OCI-M1 (cell line): Measurements from ENCODE around the gene SPNS1.
"Not testable (repeated sequence)": the region's sequence is repeated elsewhere in the genome, so short reads cannot be mapped to it uniquely, and the experiment has no call there.

Experiments
- DNase-seq: peaks from one replicate; lab custom pipeline; 2025; lab: John Stamatoyannopoulos, UW

SPNS1 gene

DNA sequence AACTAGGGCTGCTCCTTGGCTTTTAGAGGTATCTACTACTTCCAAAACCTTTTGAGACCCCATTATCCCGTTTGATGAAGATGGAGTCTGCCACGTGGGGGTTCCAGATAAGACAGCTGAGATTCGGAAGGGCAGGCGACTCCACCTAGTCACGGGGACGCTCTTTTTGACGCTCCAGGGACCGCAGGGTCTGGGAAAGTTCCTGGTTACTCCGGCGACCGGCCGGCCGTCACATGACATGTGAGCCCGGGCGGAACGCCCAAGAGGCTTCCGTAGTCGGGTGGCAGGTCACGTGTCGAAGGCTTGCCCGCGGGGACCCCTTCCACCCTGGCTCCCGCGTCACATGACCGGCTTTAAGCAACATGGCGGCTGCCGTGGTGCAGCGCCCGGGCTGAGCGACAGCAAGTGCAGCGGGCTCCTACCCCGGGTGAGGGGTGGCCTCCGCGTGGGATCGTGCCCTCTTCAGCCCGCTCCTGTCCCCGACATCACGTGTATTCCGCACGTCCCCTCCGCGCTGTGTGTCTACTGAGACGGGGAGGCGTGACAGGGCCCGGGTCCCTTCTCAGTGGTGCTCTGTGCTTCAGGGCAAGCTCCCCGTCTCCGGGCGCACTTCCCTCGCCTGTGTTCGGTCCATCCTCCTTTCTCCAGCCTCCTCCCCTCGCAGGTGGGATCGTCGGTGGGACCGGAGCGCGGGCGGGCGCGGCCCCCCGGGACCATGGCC is at the start of gene SPNS1:
Gene SPNS1 (plus strand): TSS at position 342 of the 721 bp plus-strand sequence. CDS start 374 bp downstream, at position 716.
- peak; percentile 98 for DNase-seq

DNA sequence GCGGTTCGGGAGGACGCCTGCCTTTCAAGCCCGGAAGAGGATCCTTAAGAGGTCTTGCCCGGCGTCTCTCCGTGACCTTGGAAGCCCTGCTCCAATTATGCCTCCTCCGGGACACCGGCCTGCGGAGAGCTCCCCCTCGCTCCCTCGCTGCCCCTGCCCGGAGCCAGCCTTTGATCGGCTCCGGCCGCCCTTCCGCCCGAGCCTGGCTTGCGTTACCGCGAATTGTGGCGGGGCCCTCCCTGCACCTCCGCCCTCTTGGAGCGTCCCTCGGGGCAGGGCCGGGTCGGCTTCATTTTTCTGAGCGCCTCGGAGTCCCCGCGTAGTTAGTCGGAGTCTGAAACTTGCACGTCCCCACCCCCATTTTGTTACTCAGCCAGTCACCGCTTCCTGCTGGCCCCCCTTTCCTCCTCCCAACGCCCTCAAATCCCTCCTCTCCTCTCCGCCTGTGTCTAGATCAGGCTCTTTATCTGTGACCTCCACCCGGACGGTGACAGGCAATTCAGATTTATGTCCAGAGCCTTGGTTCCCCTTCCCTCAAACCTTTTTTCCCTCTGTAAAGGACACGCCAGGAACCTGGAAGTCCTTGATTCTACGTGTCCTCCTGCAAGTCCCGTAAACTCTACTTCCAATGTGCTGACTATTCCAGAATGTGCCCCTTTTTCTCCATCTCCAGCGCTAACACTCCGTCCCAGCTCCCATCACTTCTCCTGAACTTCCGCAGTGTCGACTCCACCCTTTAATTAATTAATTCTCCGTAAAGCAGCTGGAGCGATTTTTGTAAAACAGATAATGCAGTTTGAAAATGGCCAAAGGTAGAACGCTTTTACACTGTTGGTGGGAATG is 49.0 kb upstream of the SPNS1 start:
- peak; percentile 93 for DNase-seq

DNA sequence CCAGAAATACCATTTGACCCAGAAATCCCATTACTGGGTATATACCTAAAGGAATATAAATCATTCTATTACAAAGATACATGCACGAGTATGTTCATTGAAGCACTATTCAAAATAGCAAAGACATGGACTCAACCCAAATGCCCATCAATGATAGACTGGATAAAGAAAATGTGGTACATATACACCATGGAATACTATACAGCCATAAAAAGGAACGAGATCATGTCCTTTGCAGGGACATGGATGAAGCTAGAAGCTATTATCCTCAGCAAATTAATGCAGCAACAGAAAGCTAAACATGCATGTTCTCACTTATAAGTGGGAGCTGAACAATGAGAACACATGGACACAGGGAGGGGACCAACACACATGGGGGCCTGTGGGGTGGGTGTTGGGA is 48.3 kb upstream of the SPNS1 start:
- DNase-seq: not testable (repeated sequence)

DNA sequence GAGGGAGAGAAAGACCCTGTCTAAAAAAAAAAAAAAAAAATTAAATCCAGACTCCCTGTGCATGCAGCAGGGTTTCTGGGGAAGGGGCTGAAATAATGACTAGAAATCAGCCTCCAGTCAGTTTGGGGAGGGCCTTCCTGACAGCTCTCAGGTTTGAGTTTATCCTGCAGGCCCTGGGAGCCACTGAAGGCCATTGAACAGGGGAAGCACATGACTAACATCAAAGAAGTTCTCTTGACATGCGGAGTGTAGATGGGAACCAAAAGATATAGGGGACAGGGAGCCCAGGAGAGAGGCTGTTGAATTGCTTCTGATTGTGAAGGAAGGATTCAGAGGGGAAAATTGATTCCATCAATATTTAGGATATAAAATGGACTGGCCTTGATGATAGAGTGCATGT is 46.8 kb upstream of the SPNS1 start:
- DNase-seq: no peak

DNA sequence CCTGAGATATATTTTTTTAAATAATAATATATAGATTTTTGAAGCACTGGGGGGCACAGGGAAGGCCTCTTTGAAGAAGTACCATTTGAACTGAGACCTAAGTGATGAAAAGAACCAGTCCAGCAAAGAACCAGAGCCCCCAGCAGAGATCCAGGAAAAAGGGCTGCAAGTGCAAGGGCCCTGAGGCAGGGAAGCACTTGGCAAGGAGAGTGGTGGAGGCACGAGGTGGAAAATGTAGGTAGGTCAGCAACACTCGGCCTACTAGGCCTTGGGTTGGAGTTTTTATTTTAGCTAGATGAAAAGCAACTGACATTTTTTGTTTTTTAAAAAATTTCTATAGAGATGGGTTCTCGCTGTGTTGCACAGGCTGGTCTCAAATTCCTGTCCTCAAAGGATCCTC is 44.4 kb upstream of the SPNS1 start:
- no peak for DNase-seq

GRCh38 chr16:28930652-28931051 is 43.9 kb upstream of the SPNS1 start:
- no peak for DNase-seq

- no peak for DNase-seq
Measured at GRCh38 chr16:28931801-28932225, 42.8 kb upstream of the SPNS1 start, which contains the start of gene CD19. Gene CD19 (plus strand): TSS chr16:28931971. CDS start chr16:28932001, 30 bp downstream.

DNA sequence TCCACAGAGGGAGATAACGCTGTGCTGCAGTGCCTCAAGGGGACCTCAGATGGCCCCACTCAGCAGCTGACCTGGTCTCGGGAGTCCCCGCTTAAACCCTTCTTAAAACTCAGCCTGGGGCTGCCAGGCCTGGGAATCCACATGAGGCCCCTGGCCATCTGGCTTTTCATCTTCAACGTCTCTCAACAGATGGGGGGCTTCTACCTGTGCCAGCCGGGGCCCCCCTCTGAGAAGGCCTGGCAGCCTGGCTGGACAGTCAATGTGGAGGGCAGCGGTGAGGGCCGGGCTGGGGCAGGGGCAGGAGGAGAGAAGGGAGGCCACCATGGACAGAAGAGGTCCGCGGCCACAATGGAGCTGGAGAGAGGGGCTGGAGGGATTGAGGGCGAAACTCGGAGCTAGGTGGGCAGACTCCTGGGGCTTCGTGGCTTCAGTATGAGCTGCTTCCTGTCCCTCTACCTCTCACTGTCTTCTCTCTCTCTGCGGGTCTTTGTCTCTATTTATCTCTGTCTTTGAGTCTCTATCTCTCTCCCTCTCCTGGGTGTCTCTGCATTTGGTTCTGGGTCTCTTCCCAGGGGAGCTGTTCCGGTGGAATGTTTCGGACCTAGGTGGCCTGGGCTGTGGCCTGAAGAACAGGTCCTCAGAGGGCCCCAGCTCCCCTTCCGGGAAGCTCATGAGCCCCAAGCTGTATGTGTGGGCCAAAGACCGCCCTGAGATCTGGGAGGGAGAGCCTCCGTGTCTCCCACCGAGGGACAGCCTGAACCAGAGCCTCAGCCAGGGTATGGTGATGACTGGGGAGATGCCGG is 42.0 kb upstream of the SPNS1 start:
- no peak for DNase-seq

DNA sequence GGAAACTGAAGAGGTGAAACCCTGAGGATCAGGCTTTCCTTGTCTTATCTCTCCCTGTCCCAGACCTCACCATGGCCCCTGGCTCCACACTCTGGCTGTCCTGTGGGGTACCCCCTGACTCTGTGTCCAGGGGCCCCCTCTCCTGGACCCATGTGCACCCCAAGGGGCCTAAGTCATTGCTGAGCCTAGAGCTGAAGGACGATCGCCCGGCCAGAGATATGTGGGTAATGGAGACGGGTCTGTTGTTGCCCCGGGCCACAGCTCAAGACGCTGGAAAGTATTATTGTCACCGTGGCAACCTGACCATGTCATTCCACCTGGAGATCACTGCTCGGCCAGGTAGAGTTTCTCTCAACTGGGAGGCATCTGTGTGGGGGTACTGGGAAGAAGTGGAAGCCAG is 41.4 kb upstream of the SPNS1 start:
- no peak for DNase-seq

DNA sequence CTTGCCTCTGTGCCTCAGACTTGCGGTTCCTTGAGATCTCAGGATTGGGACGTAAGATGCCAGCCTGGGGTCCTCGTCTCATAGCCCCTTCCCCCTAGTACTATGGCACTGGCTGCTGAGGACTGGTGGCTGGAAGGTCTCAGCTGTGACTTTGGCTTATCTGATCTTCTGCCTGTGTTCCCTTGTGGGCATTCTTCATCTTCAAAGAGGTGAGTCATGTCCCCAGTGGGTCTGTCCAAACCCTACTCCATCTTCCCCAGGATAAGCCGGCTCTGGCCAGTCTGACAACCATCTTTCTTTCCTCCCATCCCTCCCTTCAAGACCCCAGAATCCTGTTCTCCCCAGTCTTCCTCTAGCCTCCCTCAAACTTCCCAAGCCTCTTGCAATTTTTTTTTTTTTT is 39.2 kb upstream of the SPNS1 start:
- no peak for DNase-seq

DNA sequence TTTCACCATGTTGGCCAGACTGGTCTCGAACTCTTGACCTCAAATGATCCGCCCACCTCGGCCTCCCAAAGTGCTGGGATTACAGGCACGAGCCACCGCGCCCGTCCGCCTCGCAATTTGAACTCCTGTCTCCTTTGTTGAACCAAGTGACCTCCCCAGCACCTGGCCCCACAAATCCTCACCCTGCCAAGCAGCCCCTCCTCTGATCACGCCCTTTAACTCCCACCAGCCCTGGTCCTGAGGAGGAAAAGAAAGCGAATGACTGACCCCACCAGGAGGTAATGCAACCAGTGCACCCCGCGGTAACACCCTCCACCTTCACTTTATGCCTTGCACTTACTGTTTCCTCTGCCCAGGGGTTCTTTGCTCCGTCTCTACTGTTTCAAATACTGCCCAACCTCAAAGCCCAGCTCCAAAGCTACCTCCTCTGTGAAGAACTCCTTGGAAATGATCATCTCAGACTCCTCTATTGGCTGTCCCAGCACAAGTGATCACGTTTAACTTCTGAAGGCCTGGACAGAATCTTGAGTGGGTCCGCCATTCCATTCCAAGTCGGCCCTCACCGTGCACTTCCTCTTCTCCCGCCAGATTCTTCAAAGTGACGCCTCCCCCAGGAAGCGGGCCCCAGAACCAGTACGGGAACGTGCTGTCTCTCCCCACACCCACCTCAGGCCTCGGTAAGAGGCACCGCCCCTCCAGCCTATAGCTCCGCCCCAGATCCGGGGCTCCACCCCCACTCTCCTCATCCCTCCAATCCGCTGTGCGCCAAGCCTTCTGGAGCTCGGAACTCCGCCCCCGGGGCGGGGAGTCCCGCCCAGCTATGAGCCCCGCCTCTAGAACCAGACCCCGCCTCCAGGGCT is 38.4 kb upstream of the SPNS1 start:
- DNase-seq: peak; percentile 98

GRCh38 chr16:28936784-28937155 is 37.8 kb upstream of the SPNS1 start:
- no peak for DNase-seq

GRCh38 chr16:28937222-28937876 is 37.2 kb upstream of the SPNS1 start:
- DNase-seq: no peak

DNA sequence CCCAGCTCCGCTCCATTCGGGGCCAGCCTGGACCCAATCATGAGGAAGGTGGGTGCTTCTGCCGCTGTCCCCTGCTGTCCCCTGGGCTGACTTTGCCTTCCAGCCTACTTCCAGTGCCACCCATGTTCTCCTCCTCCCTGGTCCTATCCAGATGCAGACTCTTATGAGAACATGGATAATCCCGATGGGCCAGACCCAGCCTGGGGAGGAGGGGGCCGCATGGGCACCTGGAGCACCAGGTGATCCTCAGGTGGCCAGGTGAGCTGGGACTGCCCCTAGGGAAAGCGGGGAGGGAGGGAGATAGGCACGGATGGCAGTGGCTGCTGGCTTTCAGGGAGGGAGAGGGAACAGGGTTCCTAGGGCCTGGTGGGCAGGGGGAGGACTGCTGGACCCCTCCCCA is 35.9 kb upstream of the SPNS1 start:
- no peak for DNase-seq

DNA sequence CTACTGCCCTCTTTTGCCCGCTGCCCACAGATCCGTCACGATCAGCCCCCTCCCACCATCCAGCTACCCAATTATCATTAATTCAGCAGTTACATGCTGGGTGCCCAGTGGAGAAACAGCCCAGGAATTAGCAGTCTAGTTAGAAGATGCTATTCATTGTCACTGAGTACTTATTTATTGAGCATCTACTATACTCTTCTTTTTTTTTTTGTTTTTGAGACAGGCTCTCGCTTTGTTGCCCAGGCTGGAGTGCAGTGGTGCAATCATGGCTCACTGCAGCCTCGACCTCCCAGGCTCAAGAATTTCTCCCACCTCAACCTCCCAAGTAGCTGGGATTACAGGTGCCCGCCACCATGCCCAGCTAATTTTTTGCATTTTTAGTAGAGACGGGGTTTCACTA is 34.8 kb upstream of the SPNS1 start:
- DNase-seq: not testable (repeated sequence)

GRCh38 chr16:28943281-28943680 is 31.3 kb upstream of the SPNS1 start:
- no peak for DNase-seq

GRCh38 chr16:28946681-28947080 is 27.9 kb upstream of the SPNS1 start:
- no peak for DNase-seq

GRCh38 chr16:28950648-28951409 is 23.7 kb upstream of the SPNS1 start, which contains the start of gene NFATC2IP:
Gene NFATC2IP (plus strand): TSS chr16:28950937. CDS start chr16:28951012, 75 bp downstream.
- DNase-seq: peak; percentile 100

DNA sequence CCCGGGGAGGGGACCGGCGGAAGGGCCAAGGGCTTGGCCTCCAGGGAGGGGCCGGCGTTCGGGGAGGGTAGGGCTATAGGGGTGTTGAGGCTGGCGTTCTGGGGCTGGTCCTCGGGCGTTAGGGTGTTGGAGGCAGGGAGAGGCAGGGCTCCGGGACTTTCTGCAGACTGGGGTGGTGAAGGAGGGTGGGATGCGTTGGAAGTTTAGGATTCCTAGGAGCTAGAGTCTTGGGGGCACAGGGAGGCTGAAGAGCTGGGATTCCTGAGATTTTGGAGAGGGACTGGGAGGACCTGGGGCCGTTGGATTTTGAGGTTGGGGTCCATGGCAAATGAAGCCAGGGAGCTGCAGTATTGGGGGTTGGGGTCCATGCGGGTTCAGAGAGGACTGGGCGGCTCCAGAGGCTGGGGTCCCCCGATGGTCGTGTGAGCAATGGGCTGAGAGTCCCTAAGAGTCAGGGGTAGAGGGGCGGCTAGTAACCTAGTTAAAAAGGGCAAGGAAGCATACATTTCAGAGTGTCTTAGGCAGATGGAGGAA is 23.1 kb upstream of the SPNS1 start:
- peak; percentile 44 for DNase-seq

GRCh38 chr16:28958216-28958615 is 16.4 kb upstream of the SPNS1 start:
- DNase-seq: no peak
